NCI-H1105 (cell line): ENCODE measurements around the gene PARD6B.
"Not testable (repeated sequence)": the region's sequence is repeated elsewhere in the genome, so short reads cannot be mapped to it uniquely, and the experiment has no call there.

ENCODE experiments used
- DNase-seq: peaks from one replicate; lab custom pipeline; 2025; lab: John Stamatoyannopoulos, UW

The PARD6B gene

DNA sequence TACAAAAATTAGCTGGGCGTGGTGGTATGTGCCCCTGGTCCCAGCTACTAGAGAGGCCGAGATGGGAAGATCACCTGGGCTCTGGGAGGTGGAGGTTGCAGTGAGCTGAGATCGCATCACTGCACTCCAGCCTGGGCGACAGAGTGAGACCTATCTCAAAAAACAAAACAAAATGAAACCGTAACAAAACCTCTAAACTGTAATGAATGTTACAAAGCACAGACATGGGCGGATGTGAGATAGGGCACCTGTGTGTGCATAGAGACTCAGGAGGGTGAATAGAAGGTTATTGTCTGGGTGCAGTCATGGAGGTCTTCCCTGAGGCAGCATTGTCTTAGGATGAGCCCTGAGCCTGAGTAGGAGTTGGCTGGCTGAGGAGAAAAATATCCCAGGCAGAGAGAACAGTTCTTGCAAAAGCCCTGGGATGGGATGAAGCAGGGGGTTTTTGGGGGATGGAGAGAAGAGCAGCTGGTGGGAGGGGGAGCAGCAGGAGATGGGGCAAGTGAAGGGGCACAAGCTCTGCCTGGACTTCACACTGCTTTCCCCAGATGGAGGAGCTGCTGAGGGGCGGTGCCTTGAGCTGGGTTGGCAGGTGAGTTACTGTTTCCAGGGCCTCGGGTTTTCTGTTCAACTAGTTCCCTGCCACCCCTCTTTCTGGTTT, 68.6 kb downstream of the PARD6B start:
- DNase-seq, result no peak

- not testable (repeated sequence) for DNase-seq
These were observed 69.8 kb downstream of the PARD6B start for GRCh38 chr20:50800986-50801746.

GRCh38 chr20:50801747-50802125, 70.4 kb downstream of the PARD6B start:
- DNase-seq, result no peak

GRCh38 chr20:50802289-50802688, 70.9 kb downstream of the PARD6B start:
- DNase-seq, result no peak

DNA sequence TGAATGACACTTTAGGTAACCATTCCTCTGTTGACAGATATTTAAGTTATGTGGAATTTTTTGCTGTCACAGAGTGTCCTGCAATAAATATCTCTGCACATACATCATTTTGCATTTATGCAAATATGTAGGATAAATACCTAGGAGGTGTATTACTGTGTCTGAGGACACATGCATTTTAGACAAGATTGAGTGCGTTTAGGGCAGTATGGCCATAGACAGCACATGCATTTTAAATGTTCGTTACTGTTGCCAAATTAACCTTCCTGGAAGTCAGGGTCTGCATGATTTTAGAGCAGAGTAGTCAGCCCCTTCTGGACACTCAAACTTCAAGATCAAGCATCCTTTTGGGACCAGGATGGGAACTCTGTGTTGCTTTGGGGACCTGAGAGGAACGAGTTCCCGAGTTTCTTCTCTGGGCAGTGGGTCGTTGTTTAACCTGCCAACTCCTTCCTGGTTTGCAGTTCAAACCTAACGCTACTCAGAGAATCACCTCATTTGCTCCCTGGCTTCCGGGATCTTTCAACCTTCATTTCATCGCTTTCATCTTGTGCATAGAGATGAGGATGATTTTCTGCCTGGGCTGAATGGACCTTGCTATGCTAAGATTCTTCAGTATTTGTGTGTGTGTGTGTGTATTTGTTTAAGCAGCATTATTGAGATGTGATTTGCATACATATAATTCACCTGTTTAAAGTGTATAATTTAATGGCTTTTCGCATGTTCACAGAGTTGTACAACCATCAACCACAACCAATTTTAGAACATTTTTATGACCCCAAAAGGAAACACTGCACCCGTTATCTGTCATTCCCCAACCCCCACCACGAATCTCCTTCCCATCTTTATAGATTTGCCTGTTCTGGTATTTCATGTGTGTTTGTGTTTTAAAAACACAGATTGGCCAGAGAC, 73.3 kb downstream of the PARD6B start:
- DNase-seq, result no peak

DNA sequence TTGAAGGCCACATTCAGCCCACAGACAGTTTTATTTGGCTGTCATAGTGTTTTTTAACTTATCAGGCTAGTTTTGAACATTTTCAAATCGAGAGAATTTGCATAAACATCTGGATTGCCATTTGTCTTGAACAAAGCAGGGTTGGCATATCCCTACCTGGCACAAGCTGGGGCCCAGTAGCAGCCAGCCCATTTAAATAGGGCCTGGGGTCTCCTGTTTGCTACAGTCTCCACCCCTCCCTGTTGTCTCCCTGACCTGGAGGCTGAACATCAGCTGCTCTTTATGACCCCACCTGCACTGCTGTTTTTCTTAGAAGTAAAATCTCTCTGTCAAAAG, 73.9 kb downstream of the PARD6B start:
- no peak for DNase-seq

DNA sequence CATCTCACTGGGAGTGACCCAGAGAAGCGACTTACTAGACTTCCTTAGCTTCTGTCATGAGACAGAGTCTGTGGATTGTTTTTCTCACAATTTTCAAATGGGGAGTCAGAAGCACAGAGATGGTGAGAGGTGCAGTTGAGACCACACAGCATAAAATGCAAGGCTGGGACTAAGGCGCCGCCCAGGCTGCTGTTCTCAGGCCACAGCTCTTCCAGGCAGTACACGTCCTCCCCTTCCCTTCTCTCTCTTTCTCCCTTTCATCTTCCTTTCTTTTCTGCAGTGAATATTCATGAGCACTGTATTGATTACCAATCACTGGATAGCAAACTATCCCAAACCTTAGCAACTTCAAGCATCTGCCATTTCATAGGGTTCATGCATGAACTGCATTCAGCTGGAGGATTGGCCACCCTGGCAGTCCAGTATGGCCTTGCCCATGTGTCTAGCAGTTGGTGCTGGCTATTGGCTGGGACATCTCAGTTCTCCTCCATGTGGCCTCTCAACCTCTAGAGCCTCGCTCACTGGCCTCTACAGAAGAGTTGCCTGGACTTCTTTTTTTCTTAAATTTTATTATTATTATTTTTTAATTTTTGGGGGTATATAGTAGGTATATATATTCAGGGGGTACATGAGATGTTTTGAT, 74.9 kb downstream of the PARD6B start:
- DNase-seq, result no peak
